Parathyroid adenoma (tissue), 2 donors: ENCODE measurements around the gene VWC2L.

Source experiments
- H2AFZ ChIP-seq: fragments of 300-600 bp; sonication (generic); one replicate; pipeline ENCODE4 v1.7.0; 2017; ENCODE audit warnings: antibody characterized with exemption, mild to moderate bottlenecking
- H3K27ac ChIP-seq: fragments of 300-600 bp; sonication (generic); one replicate; pipeline ENCODE4 v1.7.0; 2017
- H3K27me3 ChIP-seq: fragments of 300-600 bp; sonication (generic); one replicate; pipeline ENCODE4 v1.7.0; 2017; ENCODE audit warnings: low read length; ENCODE audit not compliant: control insufficient read depth, insufficient read depth
- H3K36me3 ChIP-seq: fragments of 300-600 bp; sonication (generic); one replicate; pipeline ENCODE4 v1.7.0; 2017; ENCODE audit warnings: low read length; ENCODE audit not compliant: control insufficient read depth, insufficient read depth
- H3K4me1 ChIP-seq: fragments of 300-600 bp; sonication (generic); one replicate; pipeline ENCODE4 v1.7.0; 2017; ENCODE audit warnings: control low read depth
- H3K4me2 ChIP-seq: fragments of 300-600 bp; sonication (generic); one replicate; pipeline ENCODE4 v1.7.0; 2017; ENCODE audit warnings: low read length
- H3K4me3 ChIP-seq: fragments of 300-600 bp; sonication (generic); one replicate; pipeline ENCODE4 v1.7.0; 2017; ENCODE audit warnings: low read depth, low read length
- H3K79me2 ChIP-seq: fragments of 300-600 bp; sonication (generic); one replicate; pipeline ENCODE4 v1.7.0; 2017; ENCODE audit warnings: control low read depth
- H3K9ac ChIP-seq: fragments of 300-600 bp; sonication (generic); one replicate; pipeline ENCODE4 v1.7.0; 2017; ENCODE audit warnings: mild to moderate bottlenecking
- H3K9me3 ChIP-seq: fragments of 300-600 bp; sonication (generic); one replicate; pipeline ENCODE4 v1.7.0; 2017; ENCODE audit warnings: low read length; ENCODE audit not compliant: control insufficient read depth
- CTCF ChIP-seq: fragments of 300-600 bp; sonication (generic); IDR thresholded peaks from one replicate; pipeline ENCODE4 v1.7.0; 2017; ENCODE audit warnings: antibody characterized with exemption, mild to moderate bottlenecking
- donor health status: primary hyperparathyroidism.

The VWC2L gene

DNA sequence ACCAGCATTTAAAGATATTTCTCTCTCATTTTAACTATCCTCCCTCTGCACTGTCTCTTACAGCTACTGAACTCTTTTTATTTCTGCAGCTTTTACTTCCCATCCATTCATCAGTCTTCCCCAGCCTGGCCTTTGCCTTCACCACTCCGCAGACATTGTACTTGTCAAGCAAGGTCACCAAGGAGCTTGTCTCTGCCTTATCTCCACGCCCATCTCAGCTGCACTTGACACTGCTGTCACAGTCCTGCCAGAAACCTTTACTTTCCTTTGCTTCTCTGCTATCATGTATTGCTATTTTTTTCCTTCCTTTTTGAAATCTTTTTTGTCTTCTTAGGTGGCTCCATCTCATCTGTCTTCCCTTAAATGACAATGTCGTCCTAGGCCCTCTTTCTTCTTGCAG lies 147.0 kb downstream of the VWC2L start:
- no peak for TF ChIP-seq CTCF
- Histone ChIP-seq H3K79me2 (no peaks in the 10 kb centered on the region), H3K4me1 (no peaks in the 10 kb centered on the region), H3K9me3 (no peaks in the 10 kb centered on the region), H3K9ac (no peak overlapping the region), H3K27ac (no peak overlapping the region), H3K4me2 (no peak overlapping the region), H3K27me3 (no peaks in the 10 kb centered on the region), H3K36me3 (no peaks in the 10 kb centered on the region), H2AFZ (no peak overlapping the region), H3K4me3 (no peak overlapping the region)

DNA sequence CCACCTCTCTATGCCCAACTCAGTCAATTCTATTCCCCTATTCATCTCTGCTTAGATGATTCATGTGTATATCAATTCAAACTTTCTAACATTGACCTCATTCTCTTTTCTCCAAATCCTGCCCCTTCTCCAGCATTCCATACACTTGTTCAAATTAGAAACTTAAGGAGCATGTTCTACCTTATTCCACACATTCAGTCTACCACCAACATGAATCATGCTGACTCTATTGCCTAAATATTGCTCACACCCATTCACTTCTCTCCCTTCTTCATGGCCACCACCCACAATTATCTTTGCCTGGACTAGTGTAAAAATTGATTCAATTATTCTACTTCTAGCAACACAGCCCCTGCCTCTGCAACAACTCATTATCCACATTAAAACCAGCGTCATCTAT lies 147.5 kb downstream of the VWC2L start:
- Histone ChIP-seq H3K4me1 (no peaks in the 10 kb centered on the region), H3K79me2 (no peaks in the 10 kb centered on the region), H3K4me3 (no peak overlapping the region), H3K27me3 (no peaks in the 10 kb centered on the region), H3K36me3 (no peaks in the 10 kb centered on the region), H3K9me3 (no peaks in the 10 kb centered on the region), H3K9ac (no peak overlapping the region), H3K27ac (no peak overlapping the region), H3K4me2 (no peak overlapping the region), H2AFZ (no peak overlapping the region)
- TF ChIP-seq CTCF, result no peak

DNA sequence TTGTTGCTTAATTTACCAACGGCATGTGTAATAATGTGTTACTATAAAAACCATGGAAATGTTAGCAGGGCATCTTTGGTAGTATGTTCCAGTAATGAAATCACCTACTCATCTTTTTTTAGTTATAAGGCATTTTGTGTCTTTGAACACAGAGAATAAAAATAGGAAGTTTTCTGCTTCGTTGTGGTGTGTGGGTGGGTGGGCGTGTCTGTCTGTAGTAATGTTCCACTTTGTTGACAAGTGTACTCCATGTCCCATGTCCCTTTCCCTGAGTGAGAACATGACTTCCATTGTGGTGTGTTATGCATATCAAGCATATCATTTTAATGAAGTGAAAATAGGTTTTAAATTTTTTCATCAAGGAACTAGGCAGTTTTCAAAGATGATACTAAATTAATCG lies 149.3 kb downstream of the VWC2L start:
- TF ChIP-seq CTCF, result no peak
- H3K36me3 ChIP-seq, result no peaks in the 10 kb centered on the region
- no peaks in the 10 kb centered on the region for H3K79me2 ChIP-seq
- H2AFZ ChIP-seq, result no peak overlapping the region
- no peak overlapping the region for H3K9ac ChIP-seq
- no peak overlapping the region for H3K27ac ChIP-seq
- H3K9me3 ChIP-seq, result no peaks in the 10 kb centered on the region
- no peaks in the 10 kb centered on the region for H3K27me3 ChIP-seq
- no peaks in the 10 kb centered on the region for H3K4me1 ChIP-seq
- H3K4me2 ChIP-seq, result no peak overlapping the region
- no peak overlapping the region for H3K4me3 ChIP-seq

DNA sequence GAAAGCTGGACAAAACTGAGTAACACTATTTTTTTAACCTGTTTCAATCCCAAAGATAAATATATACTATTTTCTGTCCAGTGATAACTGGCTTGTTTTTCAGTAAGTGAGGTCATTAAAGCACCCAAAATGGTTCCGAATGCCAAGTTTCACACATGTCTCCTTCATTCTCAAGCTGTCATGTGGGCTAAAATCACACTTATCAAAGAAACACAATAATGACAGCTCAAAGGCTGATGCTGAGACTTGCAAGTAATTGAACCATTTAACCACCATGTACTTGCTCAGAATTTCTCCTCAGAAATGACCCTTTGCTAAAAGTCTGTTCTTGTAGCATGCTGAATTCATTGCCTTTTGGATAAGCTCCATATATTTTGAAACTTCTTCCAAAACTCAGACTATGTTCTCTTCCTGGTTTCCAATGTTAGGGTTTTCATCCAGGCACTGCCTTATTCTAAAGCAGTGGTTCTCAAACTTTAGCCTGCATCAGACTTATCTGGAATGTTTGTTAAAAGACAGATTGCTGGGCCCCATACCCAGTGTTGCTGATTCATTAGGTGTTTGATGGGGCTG lies 149.8 kb downstream of the VWC2L start:
- no peak overlapping the region for H2AFZ ChIP-seq
- no peak overlapping the region for H3K4me3 ChIP-seq
- no peak overlapping the region for H3K4me2 ChIP-seq
- no peak for TF ChIP-seq CTCF
- H3K27me3 ChIP-seq, result no peaks in the 10 kb centered on the region
- no peaks in the 10 kb centered on the region for H3K79me2 ChIP-seq
- no peak overlapping the region for H3K9ac ChIP-seq
- no peak overlapping the region for H3K27ac ChIP-seq
- H3K9me3 ChIP-seq, result no peaks in the 10 kb centered on the region
- no peaks in the 10 kb centered on the region for H3K36me3 ChIP-seq
- no peaks in the 10 kb centered on the region for H3K4me1 ChIP-seq

GRCh38 chr2:214565246-214565645 lies 154.4 kb downstream of the VWC2L start:
- Histone ChIP-seq H3K9me3 (no peaks in the 10 kb centered on the region), H3K4me3 (no peak overlapping the region), H2AFZ (no peak overlapping the region), H3K79me2 (no peaks in the 10 kb centered on the region), H3K36me3 (no peaks in the 10 kb centered on the region), H3K4me1 (no peaks in the 10 kb centered on the region), H3K27ac (no peak overlapping the region), H3K27me3 (no peaks in the 10 kb centered on the region), H3K9ac (no peak overlapping the region), H3K4me2 (no peak overlapping the region)
- TF ChIP-seq CTCF, result no peak
